ENCODE measurements around the gene VWA5A. TPM values are rescaled to one million over a fixed set of nuclear protein-coding genes. Genes with fewer than 3 reads are reported as not detected.

VWA5A gene
- total RNA-seq, 1 donor from 2014 or later: 9.1 TPM

Other genes starting within 250 kb of the VWA5A start
- not detected in 2 replicates for gene TMEM225, start 229.8 kb upstream of the VWA5A start, total RNA-seq
- gene OR8D4, start 213.3 kb upstream of the VWA5A start, total RNA-seq: not detected in 2 replicates
- not detected in 2 replicates for gene OR4D5, start 175.8 kb upstream of the VWA5A start, total RNA-seq
- gene OR6T1, start 171.6 kb upstream of the VWA5A start, total RNA-seq: not detected in 2 replicates
- not detected in 2 replicates for gene OR10S1, start 137.7 kb upstream of the VWA5A start, total RNA-seq
- gene OR10G6, start 120.3 kb upstream of the VWA5A start, total RNA-seq: not detected in 2 replicates
- gene OR10G4, start 102.5 kb upstream of the VWA5A start, total RNA-seq: not detected in 2 replicates
- not detected in 2 replicates for gene OR10G9, start 92.4 kb upstream of the VWA5A start, total RNA-seq
- not detected in 2 replicates for gene OR10G8, start 88.7 kb upstream of the VWA5A start, total RNA-seq
- not detected in 2 replicates for gene OR10G7, start 74.1 kb upstream of the VWA5A start, total RNA-seq
- not detected in 2 replicates for gene OR10D3, start 67.9 kb downstream of the VWA5A start, total RNA-seq
- not detected in 2 replicates for gene OR8G1, start 125.6 kb downstream of the VWA5A start, total RNA-seq
- not detected in 2 replicates for gene OR8G5, start 140.9 kb downstream of the VWA5A start, total RNA-seq
- not detected in 2 replicates for gene OR8D1, start 198.5 kb downstream of the VWA5A start, total RNA-seq
- gene OR8D2, start 204.7 kb downstream of the VWA5A start, total RNA-seq: not detected in 2 replicates

Measured in glomerular endothelial cell (primary cell).